ENCODE measurements around the gene ACTG2. TPM values are rescaled to one million over a fixed set of nuclear protein-coding genes. Genes with fewer than 3 reads are reported as not detected.

The ACTG2 gene
- total and polyA plus RNA-seq, 4 donors = 0.46 to 9.0 (median 4.3) TPM

- no peak for TF ChIP-seq RAD21 (IDR thresholded peaks at IDR 0.05)
- no peak for TF ChIP-seq GABPA (IDR thresholded peaks at IDR 0.05 in 1 of 2, conservative IDR thresholded peaks at IDR 0.05 in 1 of 2)
- no peak for TF ChIP-seq ATF3 (IDR thresholded peaks at IDR 0.05)
- TF ChIP-seq SP1 (IDR thresholded peaks at IDR 0.05) = no peak
- no peak for TF ChIP-seq RXRA (IDR thresholded peaks at IDR 0.05)
- TF ChIP-seq, protein P1, sequence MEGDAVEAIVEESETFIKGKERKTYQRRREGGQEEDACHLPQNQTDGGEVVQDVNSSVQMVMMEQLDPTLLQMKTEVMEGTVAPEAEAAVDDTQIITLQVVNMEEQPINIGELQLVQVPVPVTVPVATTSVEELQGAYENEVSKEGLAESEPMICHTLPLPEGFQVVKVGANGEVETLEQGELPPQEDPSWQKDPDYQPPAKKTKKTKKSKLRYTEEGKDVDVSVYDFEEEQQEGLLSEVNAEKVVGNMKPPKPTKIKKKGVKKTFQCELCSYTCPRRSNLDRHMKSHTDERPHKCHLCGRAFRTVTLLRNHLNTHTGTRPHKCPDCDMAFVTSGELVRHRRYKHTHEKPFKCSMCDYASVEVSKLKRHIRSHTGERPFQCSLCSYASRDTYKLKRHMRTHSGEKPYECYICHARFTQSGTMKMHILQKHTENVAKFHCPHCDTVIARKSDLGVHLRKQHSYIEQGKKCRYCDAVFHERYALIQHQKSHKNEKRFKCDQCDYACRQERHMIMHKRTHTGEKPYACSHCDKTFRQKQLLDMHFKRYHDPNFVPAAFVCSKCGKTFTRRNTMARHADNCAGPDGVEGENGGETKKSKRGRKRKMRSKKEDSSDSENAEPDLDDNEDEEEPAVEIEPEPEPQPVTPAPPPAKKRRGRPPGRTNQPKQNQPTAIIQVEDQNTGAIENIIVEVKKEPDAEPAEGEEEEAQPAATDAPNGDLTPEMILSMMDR (IDR thresholded peaks at IDR 0.05; ENCODE audit: low read depth, low read length, missing input control) = no peak
- TF ChIP-seq TAF1 (conservative IDR thresholded peaks at IDR 0.05) = no peak
- TF ChIP-seq HNF4G (IDR thresholded peaks at IDR 0.05) = no peak
These were observed 2.7 kb downstream of the ACTG2 start (continued) for GRCh38 chr2:73895473-73895872.

- DNase-seq (ENCODE audit: low spot score) = no peak
- no peaks in the 10 kb centered on the region for H3K36me3 ChIP-seq (ENCODE audit: control insufficient read depth in 4 of 4, insufficient read depth in 3 of 4, low read depth in 1 of 4, low read length in 3 of 4)
- no peak overlapping the region for H3K9ac ChIP-seq (ENCODE audit: low read depth in 1 of 2, low read length in 2 of 2)
- no peaks in the 10 kb centered on the region for H3K27me3 ChIP-seq (ENCODE audit: control insufficient read depth in 4 of 4, insufficient read depth in 4 of 4, low read length in 3 of 4)
- H3K9me3 ChIP-seq (ENCODE audit: control insufficient read depth in 4 of 4, low read length in 3 of 4) = no peaks in the 10 kb centered on the region
- TF ChIP-seq, protein P1 (IDR thresholded peaks at IDR 0.05; ENCODE audit: low read depth, low read length, missing input control) = no peak
- TF ChIP-seq REST (IDR thresholded peaks at IDR 0.05) (no peak), RXRA (IDR thresholded peaks at IDR 0.05) (no peak), FOXA1 (IDR thresholded peaks at IDR 0.05) (no peak), FOXA2 (IDR thresholded peaks at IDR 0.05) (no peak), EGR1 (IDR thresholded peaks at IDR 0.05; ENCODE audit: low read depth in 2 of 2) (no peak), NR2F2 (IDR thresholded peaks at IDR 0.05) (no peak), ZBTB33 (IDR thresholded peaks at IDR 0.05) (no peak), YY1 (IDR thresholded peaks at IDR 0.05) (no peak), HNF4G (IDR thresholded peaks at IDR 0.05) (no peak), RAD21 (IDR thresholded peaks at IDR 0.05) (no peak), TAF1 (conservative IDR thresholded peaks at IDR 0.05) (no peak), SP1 (IDR thresholded peaks at IDR 0.05) (no peak), ATF3 (IDR thresholded peaks at IDR 0.05) (no peak), JUND (IDR thresholded peaks at IDR 0.05) (no peak)
- TF ChIP-seq, protein P2, sequence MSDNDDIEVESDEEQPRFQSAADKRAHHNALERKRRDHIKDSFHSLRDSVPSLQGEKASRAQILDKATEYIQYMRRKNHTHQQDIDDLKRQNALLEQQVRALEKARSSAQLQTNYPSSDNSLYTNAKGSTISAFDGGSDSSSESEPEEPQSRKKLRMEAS (IDR thresholded peaks at IDR 0.05) = no peak
- WGBS = 64% methylated on average over 15 of the region's 15 CpGs
- H3K27ac ChIP-seq (ENCODE audit: low read depth in 1 of 2, low read length in 2 of 2) = no peak overlapping the region
- H3K4me1 ChIP-seq (ENCODE audit: control insufficient read depth in 4 of 4, insufficient read depth in 4 of 4, low read length in 3 of 4) = no peaks in the 10 kb centered on the region
- H3K4me3 ChIP-seq (ENCODE audit: low read depth in 1 of 3, low read length in 3 of 3) = no peak overlapping the region
These were observed 3.8 kb downstream of the ACTG2 start for GRCh38 chr2:73896362-73897239.
